ENCODE data around the gene WDPCP.
"Not testable (repeated sequence)": the region's sequence is repeated elsewhere in the genome, so short reads cannot be mapped to it uniquely, and the experiment has no call there.

Gene WDPCP

DNA sequence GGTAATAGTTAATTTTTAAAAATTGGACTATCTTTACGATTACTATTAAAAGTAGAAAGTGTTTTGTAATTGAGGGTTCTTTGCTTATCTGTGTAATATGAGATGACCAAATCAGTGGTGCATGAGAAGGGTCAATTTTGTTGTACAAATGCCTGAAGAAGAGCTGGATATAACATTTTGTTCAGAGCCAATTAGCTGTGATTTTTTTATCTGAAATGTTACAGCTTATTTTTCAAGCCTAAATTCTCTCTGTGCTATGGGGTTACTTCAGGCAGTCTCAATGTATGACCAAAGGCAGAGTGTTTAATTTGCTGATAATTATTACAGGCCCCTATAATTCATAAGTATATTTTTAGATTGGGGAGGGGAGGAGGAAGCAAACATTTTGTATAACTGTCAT is 495.9 kb downstream of the WDPCP start:
- no peak for DNase-seq

DNA sequence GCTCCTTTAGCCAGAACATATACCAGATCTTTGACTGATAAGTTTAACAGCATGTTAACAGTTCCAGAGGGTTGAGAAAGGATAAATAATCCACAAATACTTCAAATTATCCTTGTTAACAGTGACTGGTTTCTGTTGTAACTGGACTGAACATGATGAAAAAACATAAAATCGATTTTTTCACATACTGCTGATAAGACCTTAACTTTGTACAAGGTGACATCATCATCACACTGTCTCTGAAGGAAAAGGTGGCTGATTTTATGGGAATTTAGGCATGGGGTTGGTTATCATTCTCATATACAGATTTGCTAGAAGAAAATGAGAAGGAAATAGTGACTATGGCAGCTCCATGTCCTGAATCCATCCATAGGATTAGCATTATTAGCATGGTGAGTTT is 501.6 kb downstream of the WDPCP start:
- no peak for DNase-seq

DNA sequence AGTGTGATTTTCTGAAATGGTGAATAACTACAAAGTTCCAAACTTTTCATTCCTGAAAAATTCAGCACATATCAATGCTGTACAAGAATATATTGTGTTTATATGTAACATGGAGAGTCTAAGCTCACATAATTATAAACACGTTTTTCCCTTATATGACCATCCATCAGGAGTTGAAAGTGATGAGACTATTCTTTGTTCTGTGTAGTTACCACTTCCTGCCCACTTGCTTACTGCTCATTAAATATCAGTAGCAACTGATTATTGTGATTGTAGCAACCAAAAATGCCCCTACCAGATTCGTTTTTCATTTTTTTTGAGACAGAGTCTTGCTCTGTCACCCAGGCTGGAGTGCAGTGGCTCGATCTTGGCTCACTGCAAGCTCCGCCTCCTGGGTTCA is 506.9 kb downstream of the WDPCP start:
- DNase-seq = no peak

DNA sequence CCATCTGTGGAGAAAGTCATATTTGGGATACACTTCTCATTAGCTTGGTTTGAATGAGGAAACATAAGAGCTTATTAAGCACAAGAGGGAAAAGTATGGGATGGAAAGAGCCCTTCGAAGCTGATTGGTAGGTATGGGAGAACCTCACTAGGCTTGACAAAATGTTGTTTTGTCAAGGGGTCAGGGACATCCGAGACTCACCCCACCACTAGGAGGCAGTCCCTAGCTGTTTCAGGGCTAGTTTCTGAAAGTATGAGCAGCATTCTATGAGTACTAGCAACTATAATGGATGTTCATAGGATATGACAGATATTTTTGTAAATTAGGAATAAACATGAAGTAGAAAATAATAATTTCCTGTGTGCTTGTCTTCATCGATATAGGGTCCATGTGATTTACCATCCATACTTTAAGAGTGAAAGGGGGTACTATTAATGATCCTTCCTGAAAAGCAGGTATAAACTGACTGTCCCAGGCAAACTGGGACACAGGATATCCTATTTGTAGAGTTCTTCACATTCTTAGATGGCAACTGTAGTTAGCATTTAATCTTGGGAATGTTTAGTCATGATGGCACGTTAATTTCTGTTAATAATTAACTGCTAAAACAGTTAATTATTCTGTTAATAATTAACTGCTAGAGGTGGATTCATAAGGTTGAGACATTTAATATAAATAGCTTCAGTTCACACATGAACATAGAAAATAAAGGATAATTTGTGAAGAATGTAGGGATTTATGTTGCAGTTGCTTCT is 509.2 kb downstream of the WDPCP start:
- DNase-seq = no peak

DNA sequence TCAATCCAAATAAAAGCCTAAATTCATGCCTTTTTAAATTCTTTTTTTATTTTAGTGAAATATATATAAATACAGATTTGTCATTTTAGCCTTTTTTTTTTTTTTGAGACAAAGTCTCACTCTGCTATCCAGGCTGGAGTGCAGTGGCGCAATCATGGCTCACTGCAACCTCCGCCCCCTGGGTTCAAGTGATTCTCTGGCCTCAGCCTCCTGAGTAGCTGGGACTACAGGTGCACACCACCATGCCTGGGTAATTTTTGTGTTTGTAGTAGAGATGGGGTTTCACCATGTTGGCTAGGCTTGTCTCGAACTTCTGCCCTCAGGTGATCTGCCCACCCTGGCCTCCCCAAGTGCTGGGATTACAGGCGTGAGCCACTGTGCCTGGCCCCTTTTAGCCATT is 513.9 kb downstream of the WDPCP start:
- not testable (repeated sequence) for DNase-seq

DNA sequence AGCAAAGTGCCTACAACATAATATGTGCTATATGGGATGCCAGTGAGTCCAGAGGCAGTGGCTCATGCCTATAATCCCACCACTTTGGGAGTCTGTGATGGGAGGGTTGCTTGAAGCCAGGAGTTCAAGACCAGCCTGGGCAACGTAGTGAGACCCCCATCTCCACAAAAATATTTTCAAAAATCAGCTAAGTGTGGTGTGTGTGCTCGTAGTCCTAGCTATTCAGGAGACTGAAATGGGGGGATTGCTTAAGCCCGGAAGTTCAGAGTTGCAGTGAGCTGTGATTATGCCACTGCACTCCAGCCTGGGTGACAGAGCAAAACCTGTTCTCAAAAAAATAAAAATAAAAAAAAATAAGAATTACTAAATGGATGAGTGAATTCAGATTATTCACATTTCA is 514.3 kb downstream of the WDPCP start:
- DNase-seq = no peak

DNA sequence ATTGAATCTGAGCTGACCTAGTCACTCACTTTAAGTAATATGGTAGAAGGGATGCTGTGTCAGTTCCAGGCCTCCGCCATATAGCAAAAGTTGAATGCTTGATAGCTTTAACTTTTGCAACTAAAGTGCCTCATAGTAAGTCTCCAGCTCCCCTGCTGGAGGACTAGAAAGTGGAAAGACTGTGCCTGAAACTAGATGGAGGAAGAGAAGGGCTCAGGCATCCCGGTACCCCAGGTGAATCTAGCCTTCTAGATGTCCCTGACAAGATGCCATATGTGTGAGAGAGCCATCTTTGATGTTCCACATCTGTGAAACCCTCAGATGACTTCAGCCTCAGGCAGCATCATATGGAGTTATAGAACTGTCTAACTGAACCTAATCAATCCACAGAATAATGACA is 516.6 kb downstream of the WDPCP start:
- DNase-seq = no peak
